HepG2 (cell line): ENCODE measurements around the gene MBNL3. TPM values are rescaled to one million over a fixed set of nuclear protein-coding genes. Genes with fewer than 3 reads are reported as not detected.
A peak's percentile ranks its signal among the peaks of the same experiment; 100 is the strongest.

Source experiments
- ARID5B ChIP-seq: IDR thresholded peaks from 2 replicates; pipeline ENCODE4 v1.4.0; 2020; ENCODE audit warnings: mild to moderate bottlenecking, missing genetic modification reagents
- CEBPB ChIP-seq: IDR thresholded peaks from 2 replicates; pipeline ENCODE4 v1.6.1; 2011; ENCODE audit warnings: low read depth, low read length, improper control_type of control experiment, borderline replicate concordance
- CREM ChIP-seq, 2 experiments: sonication (generic) in 1 of 2; formaldehyde crosslinking in 1 of 2; IDR thresholded peaks; 2 replicates each; pipeline versions ENCODE4 v1.4.0 to v1.6.1; 2016 to 2020; ENCODE audit warnings: antibody characterized with exemption in 1 of 2, mild to moderate bottlenecking in 1 of 2, missing genetic modification reagents in 1 of 2
- CTCF ChIP-seq: sonication (generic); formaldehyde crosslinking; IDR thresholded peaks from 2 replicates; pipeline ENCODE4 v1.5.0; 2020; ENCODE audit warnings: mild to moderate bottlenecking, missing genetic modification reagents, moderate library complexity
- FOXP1 ChIP-seq, 2 experiments: fragments of 450-650 bp in 1 of 2; IDR thresholded peaks; 2 replicates each; pipeline ENCODE4 v1.6.1; 2017 to 2018; ENCODE audit warnings: antibody characterized with exemption in 1 of 2
- GATAD2A ChIP-seq: IDR thresholded peaks from 2 replicates; pipeline ENCODE4 v1.6.1; 2016
- HMG20A ChIP-seq: IDR thresholded peaks from 2 replicates; pipeline ENCODE4 v1.6.1; 2016; ENCODE audit warnings: borderline replicate concordance
- NRL ChIP-seq: sonication (generic); formaldehyde crosslinking; IDR thresholded peaks from 2 replicates; pipeline ENCODE4 v1.5.0; 2020; ENCODE audit warnings: missing genetic modification reagents, mild to moderate bottlenecking, moderate library complexity, borderline replicate concordance
- RXRB ChIP-seq: IDR thresholded peaks from 2 replicates; pipeline ENCODE4 v1.6.1; 2016; ENCODE audit warnings: borderline replicate concordance, missing genetic modification reagents, missing compliant biosample characterization
- SMAD1 ChIP-seq: sonication (generic); formaldehyde crosslinking; IDR thresholded peaks from 2 replicates; pipeline ENCODE4 v1.4.0; 2020; ENCODE audit warnings: missing genetic modification reagents, low read depth, mild to moderate bottlenecking, borderline replicate concordance
- TCF7 ChIP-seq: sonication (generic); IDR thresholded peaks from 2 replicates; pipeline ENCODE4 v1.6.1; 2016; ENCODE audit warnings: antibody characterized with exemption, low read depth
- TOE1 ChIP-seq: sonication (generic); formaldehyde crosslinking; IDR thresholded peaks from 2 replicates; pipeline ENCODE4 v1.4.0; 2020; ENCODE audit warnings: mild to moderate bottlenecking, missing genetic modification reagents
- ZNF629 ChIP-seq: sonication (generic); formaldehyde crosslinking; conservative IDR thresholded peaks from 2 replicates; pipeline ENCODE4 v1.5.0; 2020; ENCODE audit warnings: missing genetic modification reagents
- ZNF878 ChIP-seq: sonication (generic); formaldehyde crosslinking; IDR thresholded peaks from 2 replicates; pipeline ENCODE4 v1.8.1; 2023; ENCODE audit warnings: mild to moderate bottlenecking, missing genetic modification reagents, moderate library complexity
- polyA plus RNA-seq, 8 experiments: library from polyadenylated mRNA; depleted of rRNA in 3 of 8; stranded (reverse) in 7 of 8; unstranded in 1 of 8; fragments of >200 nt; fragmentation: Illumina TruSeq in 4 of 8; extraction: Trizol in 4 of 8; gene quantifications; 2 replicates each; pipeline versions ENCODE4 v1.2.1 to v1.2.3, GENCODE V29; 2011 to 2016; ENCODE audit warnings: low read depth in 4 of 8, missing spikeins in 1 of 8, mixed read lengths in 1 of 8; ENCODE audit not compliant: insufficient read depth in 1 of 8
- total RNA-seq, 5 experiments: library from RNA; depleted of rRNA; stranded (reverse); fragments of >200 nt; fragmentation: Illumina TruSeq; extraction: Trizol; gene quantifications; 2 replicates each; pipeline ENCODE4 v1.2.3, GENCODE V29; 2016; ENCODE audit warnings: low read depth in 1 of 5
- TF ChIP-seq, protein P1 (sequence below): sonication (generic); formaldehyde crosslinking; IDR thresholded peaks from 2 replicates; pipeline ENCODE4 v1.4.0; 2020; ENCODE audit warnings: mild to moderate bottlenecking, missing genetic modification reagents, borderline replicate concordance
- TF ChIP-seq, protein P2 (sequence below): IDR thresholded peaks from 2 replicates; pipeline ENCODE4 v1.6.1; 2012; ENCODE audit warnings: low read depth, low read length, improper control_type of control experiment

The MBNL3 gene
- total and polyA plus RNA-seq, 2 of the 13 experiments (the other 11 are each of a cell fraction or from before 2014, with no cell fraction given) = 155 to 257 TPM

DNA sequence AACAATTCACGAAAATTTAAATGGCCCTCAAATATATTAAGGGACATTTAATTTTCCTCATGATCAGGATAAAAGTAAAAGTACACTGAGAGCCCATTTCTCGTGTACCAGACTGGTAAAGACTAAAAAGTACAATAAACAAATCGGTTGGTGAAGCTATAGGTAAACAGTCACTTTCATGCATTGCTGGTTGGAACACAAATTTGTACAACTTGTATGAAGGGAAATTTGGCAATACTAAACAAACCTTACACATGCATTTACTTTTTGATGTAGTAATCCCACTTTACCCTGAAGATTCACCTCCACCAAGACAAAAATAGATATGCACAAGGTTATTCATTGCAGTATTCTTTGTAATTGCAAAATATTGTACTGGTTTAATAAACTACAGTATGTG is 31.4 kb upstream of the MBNL3 start (continued):
- TF ChIP-seq ZNF629 (CRISPR knock-in tag) = peak; percentile 63
- no peak for TF ChIP-seq CTCF (CRISPR knock-in tag)
- TF ChIP-seq, protein P1, sequence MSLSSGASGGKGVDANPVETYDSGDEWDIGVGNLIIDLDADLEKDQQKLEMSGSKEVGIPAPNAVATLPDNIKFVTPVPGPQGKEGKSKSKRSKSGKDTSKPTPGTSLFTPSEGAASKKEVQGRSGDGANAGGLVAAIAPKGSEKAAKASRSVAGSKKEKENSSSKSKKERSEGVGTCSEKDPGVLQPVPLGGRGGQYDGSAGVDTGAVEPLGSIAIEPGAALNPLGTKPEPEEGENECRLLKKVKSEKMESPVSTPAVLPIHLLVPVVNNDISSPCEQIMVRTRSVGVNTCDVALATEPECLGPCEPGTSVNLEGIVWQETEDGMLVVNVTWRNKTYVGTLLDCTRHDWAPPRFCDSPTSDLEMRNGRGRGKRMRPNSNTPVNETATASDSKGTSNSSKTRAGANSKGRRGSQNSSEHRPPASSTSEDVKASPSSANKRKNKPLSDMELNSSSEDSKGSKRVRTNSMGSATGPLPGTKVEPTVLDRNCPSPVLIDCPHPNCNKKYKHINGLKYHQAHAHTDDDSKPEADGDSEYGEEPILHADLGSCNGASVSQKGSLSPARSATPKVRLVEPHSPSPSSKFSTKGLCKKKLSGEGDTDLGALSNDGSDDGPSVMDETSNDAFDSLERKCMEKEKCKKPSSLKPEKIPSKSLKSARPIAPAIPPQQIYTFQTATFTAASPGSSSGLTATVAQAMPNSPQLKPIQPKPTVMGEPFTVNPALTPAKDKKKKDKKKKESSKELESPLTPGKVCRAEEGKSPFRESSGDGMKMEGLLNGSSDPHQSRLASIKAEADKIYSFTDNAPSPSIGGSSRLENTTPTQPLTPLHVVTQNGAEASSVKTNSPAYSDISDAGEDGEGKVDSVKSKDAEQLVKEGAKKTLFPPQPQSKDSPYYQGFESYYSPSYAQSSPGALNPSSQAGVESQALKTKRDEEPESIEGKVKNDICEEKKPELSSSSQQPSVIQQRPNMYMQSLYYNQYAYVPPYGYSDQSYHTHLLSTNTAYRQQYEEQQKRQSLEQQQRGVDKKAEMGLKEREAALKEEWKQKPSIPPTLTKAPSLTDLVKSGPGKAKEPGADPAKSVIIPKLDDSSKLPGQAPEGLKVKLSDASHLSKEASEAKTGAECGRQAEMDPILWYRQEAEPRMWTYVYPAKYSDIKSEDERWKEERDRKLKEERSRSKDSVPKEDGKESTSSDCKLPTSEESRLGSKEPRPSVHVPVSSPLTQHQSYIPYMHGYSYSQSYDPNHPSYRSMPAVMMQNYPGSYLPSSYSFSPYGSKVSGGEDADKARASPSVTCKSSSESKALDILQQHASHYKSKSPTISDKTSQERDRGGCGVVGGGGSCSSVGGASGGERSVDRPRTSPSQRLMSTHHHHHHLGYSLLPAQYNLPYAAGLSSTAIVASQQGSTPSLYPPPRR (CRISPR knock-in tag) = 0 out of 2 replicates have a peak, but pooled peaks have one; percentile 34
- peak; percentile 15; the same call in 1 of the 2 replicates for TF ChIP-seq HMG20A
- peak; percentile 51 for TF ChIP-seq GATAD2A (CRISPR knock-in tag)
- TF ChIP-seq ARID5B = peak; percentile 71; the same call in 1 of the 2 replicates
- TF ChIP-seq CREM (IDR thresholded peaks at IDR 0.05) = 0 out of 2 replicates have a peak, but pooled peaks have one; percentile 32
- no peak for TF ChIP-seq CREM (CRISPR knock-in tag; IDR thresholded peaks at IDR 0.05)
- no peak for TF ChIP-seq SMAD1 (CRISPR knock-in tag)
- TF ChIP-seq ZNF878 (CRISPR knock-in tag) = no peak
- TF ChIP-seq FOXP1 (IDR thresholded peaks at IDR 0.05) = no peak
- TF ChIP-seq FOXP1 (CRISPR knock-in tag; IDR thresholded peaks at IDR 0.05) = peak; percentile 82
- no peak for TF ChIP-seq NRL
- TF ChIP-seq, protein P2, sequence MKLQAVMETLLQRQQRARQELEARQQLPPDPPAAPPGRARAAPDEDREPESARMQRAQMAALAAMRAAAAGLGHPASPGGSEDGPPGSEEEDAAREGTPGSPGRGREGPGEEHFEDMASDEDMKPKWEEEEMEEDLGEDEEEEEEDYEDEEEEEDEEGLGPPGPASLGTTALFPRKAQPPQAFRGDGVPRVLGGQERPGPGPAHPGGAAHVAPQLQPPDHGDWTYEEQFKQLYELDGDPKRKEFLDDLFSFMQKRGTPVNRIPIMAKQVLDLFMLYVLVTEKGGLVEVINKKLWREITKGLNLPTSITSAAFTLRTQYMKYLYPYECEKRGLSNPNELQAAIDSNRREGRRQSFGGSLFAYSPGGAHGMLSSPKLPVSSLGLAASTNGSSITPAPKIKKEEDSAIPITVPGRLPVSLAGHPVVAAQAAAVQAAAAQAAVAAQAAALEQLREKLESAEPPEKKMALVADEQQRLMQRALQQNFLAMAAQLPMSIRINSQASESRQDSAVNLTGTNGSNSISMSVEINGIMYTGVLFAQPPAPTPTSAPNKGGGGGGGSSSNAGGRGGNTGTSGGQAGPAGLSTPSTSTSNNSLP = peak; percentile 20; the same call in 1 of the 2 replicates
- peak; percentile 41; the same call in 1 of the 2 replicates for TF ChIP-seq TCF7
- peak; percentile 18; the same call in 1 of the 2 replicates for TF ChIP-seq RXRB (CRISPR knock-in tag)
- TF ChIP-seq TOE1 (CRISPR knock-in tag) = no peak
- peak; percentile 61; the same call in 1 of the 2 replicates for TF ChIP-seq CEBPB
